GM12892 (cell line): ENCODE data around the gene C19orf44.

ENCODE experiments used
- DNase-seq: peaks from one replicate; pipeline ENCODE4 v3.0.0; 2011; ENCODE audit not compliant: insufficient read length
- FAIRE-seq: peaks from 2 replicates; lab custom pipeline; 2011; peaks lifted over from hg19 to GRCh38; lab: Jason Lieb, UNC
- POLR2A ChIP-seq: IDR thresholded peaks from 2 replicates; pipeline ENCODE4 v1.6.1; 2011; ENCODE audit warnings: low read depth, low read length, control low read depth
- POLR2AphosphoS5 ChIP-seq: IDR thresholded peaks from 2 replicates; pipeline ENCODE4 v1.6.1; 2011; ENCODE audit warnings: low read depth, low read length, control low read depth
- TAF1 ChIP-seq: IDR thresholded peaks from 2 replicates; pipeline ENCODE4 v1.6.1; 2011; ENCODE audit warnings: low read depth, mild to moderate bottlenecking, control low read depth, low read length, borderline replicate concordance

The C19orf44 gene

GRCh38 chr19:16561382-16561781 lies 65.2 kb downstream of the C19orf44 start:
- TF ChIP-seq POLR2A (no peak), TAF1 (no peak), POLR2AphosphoS5 (no peak)
- FAIRE-seq, result no peak

DNA sequence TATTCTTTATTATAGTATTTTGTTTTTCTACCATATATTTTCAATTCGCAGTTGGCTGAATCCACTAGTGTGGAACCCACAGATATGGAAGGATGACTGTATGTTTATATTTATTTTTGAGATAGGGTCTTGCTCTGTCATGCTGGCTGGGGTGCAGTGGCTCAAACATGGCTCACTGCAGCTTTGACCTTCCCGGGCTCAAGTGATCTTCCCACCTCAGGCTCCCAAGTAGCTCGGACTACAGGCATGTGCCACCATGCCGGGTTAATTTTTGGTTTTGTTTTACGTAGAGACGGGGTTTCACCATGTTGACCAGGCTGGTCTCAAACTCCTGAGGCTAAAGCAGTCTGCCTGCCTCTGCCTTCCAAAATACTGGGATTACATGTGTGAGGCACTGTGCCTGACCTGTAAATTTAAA lies 66.4 kb downstream of the C19orf44 start:
- FAIRE-seq (no peak), DNase-seq (no peak)
- TF ChIP-seq POLR2AphosphoS5 (no peak), POLR2A (no peak), TAF1 (no peak)

More at GRCh38 chr19:16561382-16561781, 65.2 kb downstream of the C19orf44 start:
- no peak for DNase-seq

GRCh38 chr19:16564842-16565241 lies 68.6 kb downstream of the C19orf44 start:
- DNase-seq (no peak), FAIRE-seq (no peak)
- TF ChIP-seq POLR2AphosphoS5, result no peak
- TF ChIP-seq POLR2A, result no peak
- no peak for TF ChIP-seq TAF1

DNA sequence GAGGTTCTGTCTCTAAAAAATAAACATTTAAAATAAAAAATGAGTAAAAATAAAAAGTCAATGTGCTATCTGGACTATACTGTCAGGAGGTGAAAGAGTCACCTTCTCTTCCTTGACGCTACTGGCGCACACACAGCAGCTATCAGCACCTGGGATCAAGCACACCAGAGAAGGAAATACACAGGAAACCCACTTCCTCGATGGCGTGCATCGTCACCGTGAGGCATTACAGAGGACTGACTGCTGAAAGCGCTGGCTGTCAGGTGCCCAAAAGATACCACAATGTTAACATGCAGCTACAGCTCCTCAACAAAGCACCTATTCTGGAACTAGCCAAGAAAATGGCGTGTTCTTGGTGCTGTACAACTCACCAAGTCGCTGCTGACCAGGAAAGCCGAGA lies 70.0 kb downstream of the C19orf44 start:
- TF ChIP-seq POLR2A, result no peak
- no peak for TF ChIP-seq TAF1
- no peak for TF ChIP-seq POLR2AphosphoS5
- no peak for DNase-seq
- no peak for FAIRE-seq

DNA sequence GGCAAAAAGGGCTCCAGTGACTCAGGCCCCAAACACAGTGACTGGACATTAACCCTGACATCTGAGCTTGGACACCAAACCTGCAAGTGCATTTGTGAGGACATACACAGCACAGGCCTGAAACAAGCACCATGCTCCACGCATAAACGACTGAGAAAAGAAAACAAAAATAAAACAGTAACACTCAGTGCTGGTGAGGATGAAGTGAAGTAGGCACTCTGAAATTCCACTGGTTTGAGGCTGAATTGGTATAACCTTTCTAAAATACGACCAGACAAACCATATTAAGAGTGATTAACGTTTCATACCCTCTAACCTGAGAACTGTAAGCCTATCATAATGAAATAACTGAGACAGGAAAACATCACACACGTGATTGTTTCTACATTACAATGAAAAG lies 70.5 kb downstream of the C19orf44 start:
- FAIRE-seq (no peak), DNase-seq (no peak)
- TF ChIP-seq TAF1, result no peak
- TF ChIP-seq POLR2AphosphoS5, result no peak
- TF ChIP-seq POLR2A, result no peak

DNA sequence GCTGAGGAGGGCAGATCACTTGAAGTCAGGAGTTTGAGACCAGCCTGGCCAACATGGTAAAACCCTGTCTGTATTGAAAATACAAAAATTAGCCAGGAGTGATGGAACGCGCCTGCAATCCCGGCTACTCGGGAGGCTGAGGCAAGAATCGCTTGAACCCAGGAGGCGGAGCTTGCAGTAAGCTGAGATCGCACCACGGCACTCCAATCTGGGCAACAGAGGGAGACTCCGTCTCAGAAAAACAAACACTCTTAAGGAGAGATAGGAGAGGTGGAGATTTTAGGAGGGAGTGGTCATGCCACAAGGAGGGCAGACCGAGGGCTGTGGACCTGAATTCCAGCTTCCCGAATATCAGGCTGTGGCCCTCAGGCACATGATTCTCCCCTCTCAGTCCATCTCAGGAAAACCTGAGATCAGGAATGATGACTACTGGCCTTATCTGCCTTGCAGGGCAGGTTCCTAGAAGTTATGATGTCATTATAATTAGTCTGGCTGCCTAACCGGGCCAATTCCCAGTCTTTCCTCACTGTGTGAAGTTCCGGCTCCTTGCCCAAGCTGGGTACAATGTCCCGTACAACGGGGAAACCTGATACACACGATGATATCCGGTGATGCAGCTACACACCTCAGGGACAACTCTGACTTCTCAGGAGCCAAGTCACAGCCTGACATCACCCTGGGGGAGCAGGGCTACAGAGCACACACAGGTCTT lies 73.6 kb downstream of the C19orf44 start:
- DNase-seq (no peak), FAIRE-seq (no peak)
- TF ChIP-seq POLR2AphosphoS5 (no peak), TAF1 (no peak), POLR2A (no peak)
